IPS-NIHi7 (cell line): ENCODE results near the gene C16orf78.
A peak's percentile ranks its signal among the peaks of the same experiment; 100 is the strongest.

ENCODE experiments used
- DNase-seq: peaks from one replicate; pipeline ENCODE4 v3.0.0; 2012; ENCODE audit warnings: mixed read lengths; ENCODE audit errors: extremely low spot score

Gene C16orf78

DNA sequence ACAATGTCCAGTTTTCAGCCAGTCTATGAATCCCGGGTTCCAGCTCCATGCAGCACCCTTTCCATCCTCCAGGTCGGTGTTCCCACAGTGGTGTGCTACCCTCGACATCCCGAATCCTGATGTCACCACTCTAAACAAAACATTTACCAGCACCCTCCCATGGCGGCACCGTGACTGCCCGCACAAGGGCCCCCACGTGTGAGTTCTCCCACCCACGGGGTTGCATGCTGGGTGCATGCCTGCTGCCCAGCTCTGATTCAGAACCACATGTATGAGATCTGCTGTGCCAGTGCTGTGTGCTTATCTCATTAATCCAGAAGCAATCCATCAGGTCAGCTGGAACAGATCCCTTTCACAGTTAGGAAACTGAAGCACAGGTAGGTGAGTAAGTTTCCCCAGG is 57.4 kb downstream of the C16orf78 start:
- DNase-seq = no peak

DNA sequence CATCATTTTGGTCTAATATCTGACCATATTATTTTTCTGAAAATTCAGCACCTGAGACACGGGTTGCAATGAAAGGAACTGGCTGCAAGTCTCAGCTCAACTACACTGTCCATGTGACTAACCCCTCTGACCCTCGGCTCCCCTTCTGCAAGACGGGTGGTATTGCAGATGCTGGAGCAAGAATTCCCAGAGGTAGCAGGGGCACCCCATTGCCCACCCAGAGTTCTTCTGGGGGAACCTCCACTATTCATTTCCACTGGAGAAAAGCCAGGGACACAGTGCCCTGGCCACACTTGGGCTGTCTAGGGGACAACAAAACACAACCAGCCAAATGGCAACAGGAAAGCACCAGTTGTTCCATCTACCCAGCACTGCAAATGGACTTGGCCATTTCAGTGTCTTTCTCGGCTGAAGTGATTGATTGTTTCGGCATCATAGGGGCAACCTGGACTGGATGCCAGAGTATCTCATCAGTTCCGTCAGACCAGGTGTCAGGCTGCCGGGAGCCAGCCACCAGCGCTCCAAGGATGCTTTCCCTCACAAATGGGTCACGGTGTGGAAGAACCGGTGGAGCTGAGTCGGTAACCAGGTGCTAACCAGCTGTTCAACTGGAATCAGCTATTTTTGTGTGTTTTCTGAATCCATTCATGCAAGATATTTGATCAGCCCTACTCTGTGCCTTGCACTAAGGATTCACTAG is 58.1 kb downstream of the C16orf78 start:
- DNase-seq = no peak

DNA sequence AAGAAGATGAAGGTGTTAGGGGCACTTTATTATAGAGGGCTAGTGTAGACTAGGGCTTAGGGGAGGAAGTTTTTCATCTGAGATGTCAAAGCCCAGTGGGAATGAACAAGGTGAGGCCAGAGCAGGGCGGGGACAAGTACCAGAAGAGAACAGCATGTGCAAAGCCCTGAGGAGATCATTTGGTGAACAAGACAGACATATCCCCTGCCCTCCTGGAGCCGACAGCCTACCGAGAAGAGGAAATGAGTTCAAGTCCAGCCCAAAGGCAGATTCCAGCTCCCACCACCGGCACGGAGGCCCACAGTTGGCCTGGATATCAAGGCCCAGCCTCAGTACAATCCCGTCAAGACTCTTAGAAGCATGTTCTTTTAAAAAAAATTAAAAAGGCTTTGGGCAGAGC is 61.1 kb downstream of the C16orf78 start:
- DNase-seq = no peak

DNA sequence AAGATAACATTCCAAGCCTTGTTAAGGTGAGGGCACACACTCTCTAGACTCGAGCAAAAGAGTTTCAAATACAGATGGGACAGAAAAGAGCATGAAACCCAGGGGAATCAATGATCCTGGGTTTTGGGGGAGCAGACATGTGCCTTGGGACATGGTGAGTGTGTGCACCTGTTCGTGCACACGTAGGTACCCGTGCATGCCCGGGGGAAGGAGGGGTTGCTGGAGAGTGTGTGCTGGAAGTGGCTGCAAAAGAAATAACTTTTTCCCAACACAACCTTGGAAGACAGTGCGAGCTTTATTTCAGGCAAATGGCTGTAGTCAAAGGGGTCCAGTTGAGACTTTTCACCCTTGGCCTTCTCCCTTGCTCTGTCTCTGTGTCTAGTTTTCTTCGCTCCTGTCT is 62.6 kb downstream of the C16orf78 start:
- no peak for DNase-seq

DNA sequence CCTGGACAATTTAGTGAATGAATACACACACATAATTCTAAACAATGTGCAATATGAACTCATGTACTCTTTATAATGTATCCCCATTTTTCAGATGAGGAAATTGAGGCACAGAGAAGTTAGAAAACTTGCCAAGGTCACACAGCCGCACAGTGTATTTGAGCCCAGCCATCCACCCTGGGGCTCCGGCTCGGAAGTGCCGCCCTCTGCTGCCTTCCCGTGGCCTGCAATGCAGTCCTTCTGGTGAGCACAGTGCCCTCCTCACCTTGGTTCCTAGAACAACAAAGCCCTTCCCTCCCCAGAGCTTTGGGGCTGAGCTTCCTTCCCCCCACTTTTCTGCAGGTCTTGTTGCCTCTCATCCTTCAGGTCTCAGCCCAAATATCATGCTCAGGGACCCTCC is 63.7 kb downstream of the C16orf78 start:
- no peak for DNase-seq

DNA sequence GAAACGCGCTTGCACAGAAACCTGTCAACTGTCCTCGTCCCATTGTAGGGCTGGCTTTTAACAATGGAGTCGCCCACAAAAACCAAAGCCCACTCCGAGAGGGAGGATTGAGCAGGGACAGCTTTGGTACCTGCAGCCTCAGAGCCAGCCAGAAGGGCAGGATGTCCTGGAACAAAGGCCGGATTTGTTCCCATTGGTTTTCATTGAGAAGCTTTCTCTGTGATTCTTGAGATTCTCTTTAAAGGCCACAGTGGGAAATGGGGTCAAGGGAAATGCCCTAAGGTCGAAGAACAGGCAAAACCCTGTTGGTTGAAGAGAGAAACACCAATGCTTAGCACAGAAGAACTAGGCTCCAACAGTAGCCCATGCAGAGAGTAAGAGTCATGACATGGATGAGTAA is 65.4 kb downstream of the C16orf78 start:
- DNase-seq = no peak

DNA sequence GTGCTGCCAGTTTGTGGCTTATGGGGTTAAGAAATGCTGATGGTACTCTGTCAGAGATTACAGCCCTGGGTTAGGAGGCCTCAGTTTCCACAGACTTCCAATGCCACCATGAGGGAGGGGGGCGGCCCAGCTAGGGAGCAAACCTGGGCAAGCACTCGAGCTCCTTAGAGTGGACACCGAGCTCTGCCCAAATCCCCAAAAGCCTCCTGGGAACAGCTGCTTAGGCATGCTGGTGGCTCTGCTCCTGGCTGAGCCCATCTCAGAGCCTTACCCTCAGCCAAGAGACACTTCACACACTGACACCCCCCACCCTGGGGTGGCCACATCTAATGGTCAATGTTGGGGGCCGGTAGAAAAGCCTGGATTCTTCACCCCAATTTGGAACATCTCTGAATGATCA is 66.1 kb downstream of the C16orf78 start:
- no peak for DNase-seq

DNA sequence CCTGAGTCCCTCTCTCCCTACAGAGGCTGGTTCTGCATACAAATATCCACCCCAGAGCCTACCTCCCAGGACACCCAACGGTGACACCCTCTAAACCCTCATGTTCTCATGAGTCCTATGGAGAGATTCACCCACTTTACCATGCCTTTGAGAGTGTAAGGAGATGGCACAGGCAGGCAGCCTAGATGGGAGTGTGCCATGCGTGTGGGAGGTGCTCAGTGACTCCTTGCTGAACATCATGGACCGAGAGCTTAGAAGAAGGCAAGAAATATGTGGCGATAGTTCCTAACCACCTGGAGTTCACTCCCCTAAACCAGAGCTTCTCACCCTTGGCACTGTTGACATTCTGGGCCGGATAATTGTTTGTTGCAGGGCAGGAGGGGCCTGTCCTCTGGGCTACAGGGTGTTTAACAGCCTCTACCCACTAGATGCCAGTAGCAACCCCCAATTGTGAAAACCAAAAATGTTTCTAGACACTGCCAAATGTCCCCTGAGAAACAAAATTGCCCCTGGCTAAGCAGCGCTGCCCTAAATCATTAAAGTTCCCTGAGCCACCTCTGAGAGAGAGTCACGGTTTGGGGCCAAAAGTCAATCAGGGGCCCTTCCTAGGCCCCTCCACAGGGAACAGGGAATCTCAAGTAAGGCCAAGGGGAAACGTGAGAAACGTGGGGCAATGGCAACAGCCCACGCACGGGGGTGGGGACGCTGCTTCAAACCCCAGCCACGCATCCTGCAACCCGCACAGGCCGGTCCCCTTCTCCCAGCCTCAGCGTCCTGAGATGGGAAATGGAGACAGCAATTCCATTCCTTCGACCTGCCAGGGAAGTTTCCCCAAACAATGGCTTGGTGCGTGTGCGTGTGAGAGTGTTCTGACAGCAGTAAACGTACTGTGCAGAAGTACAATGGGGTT is 66.8 kb downstream of the C16orf78 start:
- DNase-seq = no peak

DNA sequence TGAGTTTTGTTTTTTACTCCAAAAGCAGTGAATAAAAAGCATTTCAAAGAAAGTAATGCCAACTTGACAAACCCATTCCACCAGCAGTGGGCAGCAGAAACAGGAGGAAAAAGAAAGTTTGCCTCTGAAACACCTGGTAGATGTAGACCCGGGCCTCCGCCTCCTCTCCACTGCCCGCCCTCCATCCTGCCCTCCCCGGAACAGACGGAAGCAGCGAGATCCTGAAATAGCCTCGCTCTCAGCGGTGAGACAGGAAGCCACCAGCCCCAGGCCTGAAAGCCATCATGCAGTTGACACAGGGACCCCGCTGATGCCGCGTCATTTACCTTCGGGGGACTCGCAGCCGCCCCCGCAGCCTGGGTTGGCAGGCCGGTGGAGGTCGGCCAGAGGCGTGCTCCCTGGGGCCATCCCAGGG is 67.8 kb downstream of the C16orf78 start:
- DNase-seq = peak; percentile 79

DNA sequence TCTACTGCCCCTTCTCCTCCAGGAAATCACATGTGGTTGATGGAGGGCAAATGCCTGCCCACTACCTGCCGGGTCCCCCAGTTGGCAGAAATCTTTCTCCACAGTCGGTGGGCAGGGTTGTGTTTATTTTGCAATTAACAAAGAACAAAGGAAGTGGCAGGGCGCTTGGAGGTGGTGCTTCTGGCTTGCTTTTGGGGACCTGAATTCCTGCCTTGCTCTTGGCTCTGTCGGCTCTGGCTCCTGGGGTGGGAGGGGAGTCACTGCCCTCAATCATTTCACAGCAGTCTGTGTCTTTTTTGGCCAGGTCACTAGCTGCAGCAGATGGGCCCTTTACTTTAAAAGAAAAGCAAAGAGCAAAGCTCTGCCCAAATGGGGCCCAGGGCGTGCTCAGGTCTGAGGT is 69.2 kb downstream of the C16orf78 start:
- no peak for DNase-seq

DNA sequence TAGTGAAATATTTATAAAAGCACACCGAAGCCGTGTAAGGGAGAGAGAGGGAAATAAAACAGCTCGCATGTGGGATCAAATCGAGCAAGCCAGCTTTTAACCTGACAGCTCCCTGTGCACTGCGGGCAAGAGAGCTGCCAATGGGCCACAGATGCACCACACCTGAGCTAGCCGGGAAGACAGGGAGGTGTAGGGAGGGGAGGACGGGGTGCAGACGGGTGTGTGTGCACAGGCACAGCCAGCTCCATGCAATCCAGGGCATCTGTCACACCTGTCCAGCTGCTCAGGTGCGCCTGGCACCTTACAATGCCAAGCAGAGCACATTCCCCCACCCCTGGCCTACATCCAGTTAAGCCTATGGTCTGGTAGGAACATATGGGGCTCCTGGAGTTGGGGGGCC is 70.0 kb downstream of the C16orf78 start:
- no peak for DNase-seq

DNA sequence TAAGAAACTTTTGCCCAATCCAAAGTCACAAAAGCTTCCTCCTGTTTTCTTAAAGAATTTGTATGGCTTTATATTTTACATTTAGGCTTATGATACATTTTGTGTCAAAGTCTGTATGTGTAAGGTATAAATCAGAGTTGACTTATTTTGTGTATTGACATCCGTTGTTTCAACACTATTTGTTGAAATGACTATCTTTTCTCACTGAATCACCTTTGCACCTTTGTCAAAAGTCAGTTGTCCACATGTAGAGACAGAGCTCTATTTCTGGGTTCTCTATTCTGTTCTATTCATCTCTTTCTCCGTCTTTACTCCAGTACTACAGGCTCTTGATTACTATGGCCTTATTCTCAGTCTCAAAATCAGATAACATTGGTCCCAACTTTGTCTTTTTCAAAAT is 73.2 kb downstream of the C16orf78 start:
- DNase-seq = no peak
